GM21825 (cell line): Measurements from ENCODE around the gene MON1B.
"Not testable (repeated sequence)": the region's sequence is repeated elsewhere in the genome, so short reads cannot be mapped to it uniquely, and the experiment has no call there.

Experiments used
- ATAC-seq: cut with Tn5 transposase; IDR thresholded peaks from one replicate; pipeline ENCODE4 v1.9.1; 2021; ENCODE audit warnings: mild to moderate bottlenecking, moderate library complexity; ENCODE audit not compliant: unreplicated experiment

MON1B gene

GRCh38 chr16:77190478-77191258 is at the start of gene MON1B:
Gene MON1B (plus strand): TSS chr16:77191190. CDS start chr16:77191486, 296 bp downstream.
- peak; percentile 96 for ATAC-seq

- ATAC-seq: no peak
Observed at GRCh38 chr16:77143364-77143763, 47.6 kb upstream of the MON1B start.

GRCh38 chr16:77148121-77148520 is 42.9 kb upstream of the MON1B start:
- ATAC-seq: no peak

- ATAC-seq: no peak
Observed at GRCh38 chr16:77157346-77158058, 33.5 kb upstream of the MON1B start.

- no peak for ATAC-seq
Observed at GRCh38 chr16:77158293-77158692, 32.7 kb upstream of the MON1B start.

- no peak for ATAC-seq
Observed at GRCh38 chr16:77165006-77165405, 26.0 kb upstream of the MON1B start.

GRCh38 chr16:77165536-77166236 is 25.3 kb upstream of the MON1B start:
- not testable (repeated sequence) for ATAC-seq

GRCh38 chr16:77166726-77167125 is 24.3 kb upstream of the MON1B start:
- no peak for ATAC-seq

GRCh38 chr16:77168901-77169300 is 22.1 kb upstream of the MON1B start:
- ATAC-seq: no peak

- peak; percentile 76 for ATAC-seq
Observed at GRCh38 chr16:77169650-77170236, 21.2 kb upstream of the MON1B start.

- ATAC-seq: no peak
Observed at GRCh38 chr16:77170805-77171204, 20.2 kb upstream of the MON1B start.

- ATAC-seq: peak; percentile 83
Observed at GRCh38 chr16:77171745-77172635, 19.0 kb upstream of the MON1B start.

- ATAC-seq: no peak
Observed at GRCh38 chr16:77172951-77173350, 18.0 kb upstream of the MON1B start.

GRCh38 chr16:77183137-77183536 is 7.9 kb upstream of the MON1B start:
- ATAC-seq: no peak

- ATAC-seq: not testable (repeated sequence)
Observed at GRCh38 chr16:77186298-77186697, 4.7 kb upstream of the MON1B start.

GRCh38 chr16:77190190-77190477 is 856 bp upstream of the MON1B start:
- no peak for ATAC-seq

- no peak for ATAC-seq
Observed at GRCh38 chr16:77191259-77191969, 424 bp downstream of the MON1B start.

GRCh38 chr16:77193377-77193776 is 2.4 kb downstream of the MON1B start:
- no peak for ATAC-seq

- no peak for ATAC-seq
Observed at GRCh38 chr16:77194295-77195231, 3.6 kb downstream of the MON1B start.
